ENCODE data around the gene ENPP3.

ENPP3 gene

GRCh38 chr6:131787766-131788712 lies 150.9 kb downstream of the ENPP3 start:
- DNase-seq, result no peak

DNA sequence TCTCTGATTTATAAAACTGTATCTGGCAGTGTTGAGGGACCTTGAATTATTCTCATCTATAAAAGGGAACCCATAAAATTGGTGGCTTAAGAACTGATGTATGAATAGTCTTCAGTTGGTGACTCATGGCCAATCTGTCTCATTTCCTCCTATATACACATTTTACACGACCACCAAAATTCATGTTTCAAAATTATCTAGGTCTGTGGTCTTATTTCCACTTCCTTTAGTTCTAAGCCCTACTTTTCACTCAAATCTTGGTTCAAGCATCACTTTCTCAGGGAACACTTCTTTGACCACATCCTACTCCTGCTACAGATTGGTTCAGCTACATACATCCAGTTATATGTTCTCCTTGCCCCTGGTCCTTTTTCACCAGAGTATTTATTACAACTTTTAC lies 152.1 kb downstream of the ENPP3 start:
- TF ChIP-seq POLR2A (IDR thresholded peaks at IDR 0.05; ENCODE audit: low read length), result no peak
- no peak for TF ChIP-seq GATA1 (IDR thresholded peaks at IDR 0.05; ENCODE audit: low read depth, low read length)
- DNase-seq, result no peak

More at GRCh38 chr6:131787766-131788712, 150.9 kb downstream of the ENPP3 start:
- TF ChIP-seq POLR2A (IDR thresholded peaks at IDR 0.05; ENCODE audit: low read length) (no peak), GATA1 (IDR thresholded peaks at IDR 0.05; ENCODE audit: low read depth, low read length) (no peak)

- TF ChIP-seq GATA1 (IDR thresholded peaks at IDR 0.05; ENCODE audit: low read depth, low read length) (no peak), POLR2A (IDR thresholded peaks at IDR 0.05; ENCODE audit: low read length) (no peak)
- DNase-seq, result no peak
Observed at GRCh38 chr6:131791476-131791875, 154.4 kb downstream of the ENPP3 start.

GRCh38 chr6:131792091-131792496 lies 155.0 kb downstream of the ENPP3 start:
- TF ChIP-seq POLR2A (IDR thresholded peaks at IDR 0.05; ENCODE audit: low read length), result no peak
- DNase-seq, result no peak

DNA sequence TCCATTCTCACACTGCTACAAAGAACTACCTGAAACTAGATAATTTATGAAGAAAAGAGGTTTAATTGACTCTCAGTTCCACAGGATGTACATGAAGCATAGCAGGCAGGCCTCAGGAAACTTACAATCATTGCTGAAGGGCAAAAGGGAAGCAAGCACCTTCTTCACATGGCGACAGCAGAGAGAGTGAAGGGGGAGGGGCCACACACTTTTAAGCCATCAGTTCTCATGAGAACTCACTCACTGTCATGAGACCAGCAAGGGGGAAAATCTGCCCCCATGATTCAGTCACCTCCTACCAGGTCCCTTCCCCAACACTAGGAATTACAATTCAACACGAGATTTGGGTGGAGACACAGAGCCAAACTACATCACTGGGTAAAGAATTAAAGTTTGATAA lies 158.3 kb downstream of the ENPP3 start:
- DNase-seq, result no peak
- no peak for TF ChIP-seq GATA1 (IDR thresholded peaks at IDR 0.05; ENCODE audit: low read depth, low read length)
